ENCODE data around the gene CCDC185.

DNA sequence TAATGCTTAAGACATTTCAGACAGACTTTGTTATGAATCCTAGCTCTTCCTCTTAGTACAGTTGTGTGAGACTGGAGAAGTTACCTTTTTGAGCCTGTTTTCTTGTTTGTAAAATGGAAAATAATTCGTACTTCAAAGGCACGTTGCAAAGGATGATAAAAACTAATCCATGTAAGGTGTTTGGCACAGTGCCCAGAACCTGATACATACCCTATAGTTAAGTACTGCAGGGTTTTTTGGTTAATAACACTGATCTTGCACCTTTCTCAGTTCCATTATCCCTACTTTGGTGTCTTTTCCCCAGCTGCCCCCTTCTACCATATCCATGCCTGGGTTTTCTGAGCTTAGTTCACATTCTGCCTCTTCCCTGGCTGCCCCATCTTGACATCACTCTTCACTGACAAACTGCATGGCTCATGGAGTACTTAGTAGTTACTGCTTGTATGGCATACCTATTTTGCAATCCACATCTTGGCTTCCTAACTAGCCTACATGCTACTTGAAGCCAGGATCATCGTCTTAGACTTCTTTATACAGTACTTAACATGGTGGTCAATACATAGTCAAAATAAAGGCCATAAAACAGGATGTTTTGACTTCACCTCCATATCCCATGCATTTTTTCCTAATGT, 10.1 kb downstream of the CCDC185 start:
- TF ChIP-seq SIN3A (IDR thresholded peaks at IDR 0.05; ENCODE audit: borderline replicate concordance, insufficient read depth, low read length) (no peak), POLR2AphosphoS5 (IDR thresholded peaks at IDR 0.05; ENCODE audit: low read depth, low read length) (no peak), REST (IDR thresholded peaks at IDR 0.05; ENCODE audit: insufficient read depth in 1 of 2, low read depth in 2 of 2, low read length in 2 of 2) (no peak), TAF1 (IDR thresholded peaks at IDR 0.05; ENCODE audit: borderline replicate concordance, insufficient read depth, low read length) (no peak)
